HepG2 (cell line): ENCODE data around the gene DHRS4L2. TPM values are rescaled to one million over a fixed set of nuclear protein-coding genes. Genes with fewer than 3 reads are reported as not detected.

ENCODE experiments used
- ATF1 ChIP-seq: IDR thresholded peaks from 2 replicates; pipeline ENCODE4 v1.6.1; 2016; ENCODE audit warnings: mild to moderate bottlenecking, control low read depth
- CBFB ChIP-seq: sonication (generic); formaldehyde crosslinking; IDR thresholded peaks from 2 replicates; pipeline ENCODE4 v1.4.0; 2020; ENCODE audit warnings: missing genetic modification reagents
- EHMT2 ChIP-seq: fragments of 200-600 bp; sonication (generic); IDR thresholded peaks from 2 replicates; pipeline ENCODE4 v1.7.0; 2017; ENCODE audit warnings: antibody characterized with exemption, low read depth, low read length, borderline replicate concordance
- GATAD2A ChIP-seq: IDR thresholded peaks from 2 replicates; pipeline ENCODE4 v1.6.1; 2016
- IRF1 ChIP-seq: sonication (generic); formaldehyde crosslinking; IDR thresholded peaks from 2 replicates; pipeline ENCODE4 v1.4.0; 2020; ENCODE audit warnings: low read depth, mild to moderate bottlenecking, missing genetic modification reagents
- JARID2 ChIP-seq: sonication (generic); formaldehyde crosslinking; IDR thresholded peaks from 2 replicates; pipeline ENCODE4 v1.8.1; 2023; ENCODE audit warnings: missing genetic modification reagents, inconsistent platforms; ENCODE audit not compliant: insufficient replicate concordance
- KLF11 ChIP-seq: IDR thresholded peaks from 2 replicates; pipeline ENCODE4 v1.6.1; 2016; ENCODE audit warnings: missing compliant biosample characterization
- KLF13 ChIP-seq: sonication (generic); formaldehyde crosslinking; IDR thresholded peaks from 2 replicates; pipeline ENCODE4 v1.4.0; 2020; ENCODE audit warnings: mild to moderate bottlenecking, missing genetic modification reagents
- NR2C2 ChIP-seq: sonication (generic); formaldehyde crosslinking; IDR thresholded peaks from 2 replicates; pipeline ENCODE4 v1.4.0; 2020; ENCODE audit warnings: missing genetic modification reagents, mild to moderate bottlenecking, moderate library complexity, borderline replicate concordance
- PRMT3 ChIP-seq: sonication (generic); formaldehyde crosslinking; IDR thresholded peaks from 2 replicates; pipeline ENCODE4 v1.8.1; 2022; ENCODE audit warnings: low read depth, mild to moderate bottlenecking, moderate library complexity, missing genetic modification reagents, borderline replicate concordance
- RBAK ChIP-seq: sonication (generic); formaldehyde crosslinking; IDR thresholded peaks from 2 replicates; pipeline ENCODE4 v1.5.1; 2020; ENCODE audit warnings: mild to moderate bottlenecking, missing genetic modification reagents
- RBM22 ChIP-seq: fragments of 200-400 bp; formaldehyde crosslinking; optimal IDR thresholded peaks from 2 replicates; pipeline ENCODE3; 2017; ENCODE audit warnings: mild to moderate bottlenecking, low read length, moderate library complexity
- SKIL ChIP-seq: sonication (generic); formaldehyde crosslinking; IDR thresholded peaks from 2 replicates; pipeline ENCODE4 v1.8.0; 2022; ENCODE audit warnings: missing genetic modification reagents, mild to moderate bottlenecking, moderate library complexity, borderline replicate concordance
- SNAI1 ChIP-seq: sonication (generic); formaldehyde crosslinking; IDR thresholded peaks from 2 replicates; pipeline ENCODE4 v1.5.0; 2020; ENCODE audit warnings: mild to moderate bottlenecking, missing genetic modification reagents, borderline replicate concordance
- SP5 ChIP-seq: IDR thresholded peaks from 2 replicates; pipeline ENCODE4 v1.6.1; 2016; ENCODE audit warnings: low read depth, borderline replicate concordance
- SPEN ChIP-seq: sonication (generic); formaldehyde crosslinking; IDR thresholded peaks from 2 replicates; pipeline ENCODE4 v1.5.1; 2020; ENCODE audit warnings: low read depth, mild to moderate bottlenecking, missing genetic modification reagents
- U2AF2 ChIP-seq: fragments of 200-400 bp; formaldehyde crosslinking; IDR thresholded peaks from 2 replicates; pipeline ENCODE4 v1.6.1; 2017; ENCODE audit warnings: low read depth, mild to moderate bottlenecking, low read length
- ZC3H4 ChIP-seq: sonication (generic); formaldehyde crosslinking; IDR thresholded peaks from 2 replicates; pipeline ENCODE4 v1.4.0; 2020; ENCODE audit warnings: missing genetic modification reagents, borderline replicate concordance
- ZNF138 ChIP-seq: sonication (generic); formaldehyde crosslinking; IDR thresholded peaks from 2 replicates; pipeline ENCODE4 v1.5.0; 2020; ENCODE audit warnings: mild to moderate bottlenecking, low read depth, missing genetic modification reagents
- ZNF205 ChIP-seq: IDR thresholded peaks from 2 replicates; pipeline ENCODE4 v1.6.1; 2018; ENCODE audit warnings: missing biosample characterization, missing genetic modification reagents
- ZNF207 ChIP-seq: fragments of 450-650 bp; IDR thresholded peaks from 2 replicates; pipeline ENCODE4 v1.6.1; 2016; ENCODE audit warnings: antibody characterized with exemption, borderline replicate concordance
- ZNF30 ChIP-seq: sonication (generic); formaldehyde crosslinking; IDR thresholded peaks from 2 replicates; pipeline ENCODE4 v1.5.0; 2020; ENCODE audit warnings: mild to moderate bottlenecking, missing genetic modification reagents
- polyA plus RNA-seq, 8 experiments: library from polyadenylated mRNA; depleted of rRNA in 3 of 8; stranded (reverse) in 7 of 8; unstranded in 1 of 8; fragments of >200 nt; fragmentation: Illumina TruSeq in 4 of 8; extraction: Trizol in 4 of 8; gene quantifications; 2 replicates each; pipeline versions ENCODE4 v1.2.1 to v1.2.3, GENCODE V29; 2011 to 2016; ENCODE audit warnings: low read depth in 4 of 8, missing spikeins in 1 of 8, mixed read lengths in 1 of 8; ENCODE audit not compliant: insufficient read depth in 1 of 8
- total RNA-seq, 5 experiments: library from RNA; depleted of rRNA; stranded (reverse); fragments of >200 nt; fragmentation: Illumina TruSeq; extraction: Trizol; gene quantifications; 2 replicates each; pipeline ENCODE4 v1.2.3, GENCODE V29; 2016; ENCODE audit warnings: low read depth in 1 of 5
- TF ChIP-seq, protein P1 (sequence below): IDR thresholded peaks from 2 replicates; pipeline ENCODE4 v1.6.1; 2016
- TF ChIP-seq, protein P2 (sequence below): sonication (generic); formaldehyde crosslinking; IDR thresholded peaks from 2 replicates; pipeline ENCODE4 v1.5.1; 2020; ENCODE audit warnings: missing genetic modification reagents, mild to moderate bottlenecking, borderline replicate concordance
- TF ChIP-seq, protein P3 (sequence below): sonication (generic); formaldehyde crosslinking; IDR thresholded peaks from 2 replicates; pipeline ENCODE4 v1.5.1; 2020; ENCODE audit warnings: mild to moderate bottlenecking, missing genetic modification reagents, borderline replicate concordance

The DHRS4L2 gene
- total and polyA plus RNA-seq, 2 of the 13 experiments (the other 11 are each of a cell fraction or from before 2014, with no cell fraction given) = 24.7 to 38.2 TPM

DNA sequence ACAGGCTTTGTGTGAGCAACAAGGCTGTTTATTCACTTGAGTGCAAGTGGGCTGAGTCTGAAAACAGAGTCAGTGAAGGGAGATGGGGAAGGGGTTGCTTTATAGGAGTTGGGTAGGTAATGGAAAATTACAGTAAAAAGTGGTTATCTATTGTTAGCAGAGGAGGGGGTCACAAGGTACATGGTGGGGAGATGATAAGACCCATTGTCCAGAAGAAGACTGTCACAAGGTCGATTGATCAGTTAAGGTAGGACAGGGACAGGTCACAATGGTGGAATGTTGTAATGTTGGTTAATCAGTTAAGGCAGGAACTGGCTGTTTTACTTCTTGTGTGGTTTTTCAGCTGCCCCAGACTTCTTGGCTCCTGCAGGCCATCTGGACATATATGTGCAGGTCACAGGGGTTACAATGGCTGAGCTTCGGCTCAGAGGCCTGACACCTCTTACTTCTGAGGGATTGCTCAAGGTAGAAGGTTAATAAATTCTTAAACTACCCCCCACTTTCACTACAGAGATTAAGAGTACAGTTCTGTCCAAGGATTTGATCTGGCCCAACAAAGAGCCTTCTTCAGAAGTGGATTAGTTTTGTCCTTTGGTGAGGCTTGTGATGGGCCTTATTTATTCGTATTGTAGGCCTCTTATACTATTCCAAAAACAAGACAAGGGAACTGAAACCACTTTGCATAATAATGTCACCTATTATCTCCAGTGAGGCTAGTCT lies 49.0 kb upstream of the DHRS4L2 start (continued):
- TF ChIP-seq SKIL (CRISPR knock-in tag) (no peak), ZNF205 (CRISPR knock-in tag) (no peak), IRF1 (CRISPR knock-in tag) (no peak), CBFB (0 out of 2 replicates have a peak, but pooled peaks have one; percentile 51), GATAD2A (CRISPR knock-in tag) (peak; percentile 89), RBAK (CRISPR knock-in tag) (no peak), ZNF207 (no peak), ZNF30 (CRISPR knock-in tag) (no peak), NR2C2 (CRISPR knock-in tag) (no peak), SP5 (CRISPR knock-in tag) (no peak), U2AF2 (no peak), RBM22 (no peak), ZC3H4 (CRISPR knock-in tag) (no peak), KLF13 (CRISPR knock-in tag) (no peak), EHMT2 (peak; percentile 66; the same call in 1 of the 2 replicates), ZNF138 (CRISPR knock-in tag) (no peak), SNAI1 (CRISPR knock-in tag) (no peak), JARID2 (no peak), ATF1 (CRISPR knock-in tag) (0 out of 2 replicates have a peak, but pooled peaks have one; percentile 41), PRMT3 (CRISPR knock-in tag) (no peak), SPEN (CRISPR knock-in tag) (no peak), KLF11 (CRISPR knock-in tag) (no peak)
- TF ChIP-seq, protein P1, sequence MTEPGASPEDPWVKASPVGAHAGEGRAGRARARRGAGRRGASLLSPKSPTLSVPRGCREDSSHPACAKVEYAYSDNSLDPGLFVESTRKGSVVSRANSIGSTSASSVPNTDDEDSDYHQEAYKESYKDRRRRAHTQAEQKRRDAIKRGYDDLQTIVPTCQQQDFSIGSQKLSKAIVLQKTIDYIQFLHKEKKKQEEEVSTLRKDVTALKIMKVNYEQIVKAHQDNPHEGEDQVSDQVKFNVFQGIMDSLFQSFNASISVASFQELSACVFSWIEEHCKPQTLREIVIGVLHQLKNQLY (CRISPR knock-in tag) = 0 out of 2 replicates have a peak, but pooled peaks have one; percentile 24
- TF ChIP-seq, protein P2, sequence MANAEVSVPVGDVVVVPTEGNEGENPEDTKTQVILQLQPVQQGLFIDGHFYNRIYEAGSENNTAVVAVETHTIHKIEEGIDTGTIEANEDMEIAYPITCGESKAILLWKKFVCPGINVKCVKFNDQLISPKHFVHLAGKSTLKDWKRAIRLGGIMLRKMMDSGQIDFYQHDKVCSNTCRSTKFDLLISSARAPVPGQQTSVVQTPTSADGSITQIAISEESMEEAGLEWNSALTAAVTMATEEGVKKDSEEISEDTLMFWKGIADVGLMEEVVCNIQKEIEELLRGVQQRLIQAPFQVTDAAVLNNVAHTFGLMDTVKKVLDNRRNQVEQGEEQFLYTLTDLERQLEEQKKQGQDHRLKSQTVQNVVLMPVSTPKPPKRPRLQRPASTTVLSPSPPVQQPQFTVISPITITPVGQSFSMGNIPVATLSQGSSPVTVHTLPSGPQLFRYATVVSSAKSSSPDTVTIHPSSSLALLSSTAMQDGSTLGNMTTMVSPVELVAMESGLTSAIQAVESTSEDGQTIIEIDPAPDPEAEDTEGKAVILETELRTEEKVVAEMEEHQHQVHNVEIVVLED = no peak
- TF ChIP-seq, protein P3, sequence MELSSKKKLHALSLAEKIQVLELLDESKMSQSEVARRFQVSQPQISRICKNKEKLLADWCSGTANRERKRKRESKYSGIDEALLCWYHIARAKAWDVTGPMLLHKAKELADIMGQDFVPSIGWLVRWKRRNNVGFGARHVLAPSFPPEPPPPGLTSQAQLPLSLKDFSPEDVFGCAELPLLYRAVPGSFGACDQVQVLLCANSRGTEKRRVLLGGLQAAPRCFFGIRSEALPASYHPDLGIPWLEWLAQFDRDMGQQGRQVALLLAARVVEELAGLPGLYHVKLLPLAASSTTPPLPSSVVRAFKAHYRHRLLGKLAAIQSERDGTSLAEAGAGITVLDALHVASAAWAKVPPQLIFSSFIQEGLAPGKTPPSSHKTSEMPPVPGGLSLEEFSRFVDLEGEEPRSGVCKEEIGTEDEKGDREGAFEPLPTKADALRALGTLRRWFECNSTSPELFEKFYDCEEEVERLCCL = no peak
